CD14-positive monocyte (primary cell): ENCODE data around the gene CLBA1. TPM values are rescaled to one million over a fixed set of nuclear protein-coding genes. Genes with fewer than 3 reads are reported as not detected.

Source experiments
- DNase-seq, 3 donors: peaks; one replicate each; pipeline ENCODE4 v3.0.0-alpha.2; 2011 to 2022
- H2AFZ ChIP-seq: 2 replicates; pipeline ENCODE4 v1.6.0; 2012; ENCODE audit warnings: mild to moderate bottlenecking, low read depth, low read length, inconsistent platforms; ENCODE audit not compliant: insufficient read depth, poor library complexity, severe bottlenecking
- H3K27ac ChIP-seq, 2 donors: 1 replicate in 1 of 2; 2 replicates in 1 of 2; pipeline ENCODE4 v1.5.1; 2012 to 2013; ENCODE audit warnings: low read length in 2 of 2, control low read depth in 1 of 2, inconsistent platforms in 1 of 2, low read depth in 1 of 2, mild to moderate bottlenecking in 1 of 2
- H3K27me3 ChIP-seq, 2 donors: one replicate each; pipeline versions ENCODE4 v1.6.0 to v1.6.1; 2011 to 2013; ENCODE audit warnings: low read length in 2 of 2; ENCODE audit not compliant: control insufficient read depth in 2 of 2, insufficient read depth in 2 of 2
- H3K36me3 ChIP-seq, 2 donors: replicated peaks in 1 of 2; 1 replicate in 1 of 2; 2 replicates in 1 of 2; pipeline versions ENCODE4 v1.5.1 to v1.6.1; 2012 to 2013; ENCODE audit warnings: low read length in 2 of 2, control low read depth in 1 of 2, inconsistent platforms in 1 of 2, mild to moderate bottlenecking in 1 of 2; ENCODE audit not compliant: insufficient read depth in 2 of 2, control insufficient read depth in 1 of 2
- H3K4me1 ChIP-seq, 2 donors: 1 replicate in 1 of 2; 2 replicates in 1 of 2; pipeline versions ENCODE4 v1.5.1 to v1.6.1; 2012 to 2013; ENCODE audit warnings: low read length in 2 of 2, control low read depth in 1 of 2, inconsistent platforms in 1 of 2, mild to moderate bottlenecking in 1 of 2, moderate library complexity in 1 of 2; ENCODE audit not compliant: insufficient read depth in 2 of 2, control insufficient read depth in 1 of 2
- H3K4me2 ChIP-seq: replicated peaks from 2 replicates; pipeline ENCODE3; 2012; ENCODE audit warnings: low read length, moderate library complexity, mild to moderate bottlenecking; ENCODE audit not compliant: poor library complexity, severe bottlenecking; ENCODE audit errors: extremely low read depth
- H3K4me3 ChIP-seq, 3 experiments: fragments of 200-600 bp in 1 of 3; sonication (generic) in 1 of 3; replicated peaks in 1 of 3; 1 replicate in 2 of 3; 2 replicates in 1 of 3; pipeline ENCODE4 v1.5.1; 2011 to 2013; ENCODE audit warnings: low read length in 3 of 3, mild to moderate bottlenecking in 3 of 3, control low read depth in 2 of 3, low read depth in 2 of 3, inconsistent platforms in 1 of 3, moderate library complexity in 1 of 3
- H3K79me2 ChIP-seq: 2 replicates; pipeline ENCODE4 v1.6.0; 2012; ENCODE audit warnings: mild to moderate bottlenecking, control low read depth, inconsistent platforms, low read length, moderate library complexity; ENCODE audit not compliant: insufficient read depth
- H3K9ac ChIP-seq: 2 replicates; pipeline ENCODE4 v1.6.0; 2017; ENCODE audit warnings: low read length, mild to moderate bottlenecking; ENCODE audit not compliant: insufficient read depth, poor library complexity, severe bottlenecking
- H3K9me3 ChIP-seq, 2 donors: replicated peaks in 1 of 2; 1 replicate in 1 of 2; 2 replicates in 1 of 2; pipeline versions ENCODE4 v1.5.1 to v1.6.1; 2012 to 2013; ENCODE audit warnings: low read length in 2 of 2, control low read depth in 1 of 2; ENCODE audit not compliant: control insufficient read depth in 1 of 2, insufficient read depth in 1 of 2
- H4K20me1 ChIP-seq: 2 replicates; pipeline ENCODE4 v1.6.0; 2012; ENCODE audit warnings: mild to moderate bottlenecking, low read length, control low read depth, moderate library complexity; ENCODE audit not compliant: insufficient read depth
- H3K27ac Mint-ChIP-seq, 7 donors: one replicate each; pipeline ENCODE4 v1.8.0; 2020; ENCODE audit warnings: mild to moderate bottlenecking in 7 of 7, mixed read lengths in 7 of 7, moderate library complexity in 6 of 7, inconsistent platforms in 2 of 7
- H3K27me3 Mint-ChIP-seq, 3 donors: one replicate each; pipeline ENCODE4 v1.8.0; 2021 to 2022; ENCODE audit warnings: low read depth in 3 of 3, mild to moderate bottlenecking in 3 of 3, mixed read lengths in 3 of 3, moderate library complexity in 3 of 3, inconsistent platforms in 1 of 3
- H3K36me3 Mint-ChIP-seq, 2 donors: one replicate each; pipeline ENCODE4 v1.8.0; 2020; ENCODE audit warnings: mixed read lengths in 2 of 2, inconsistent platforms in 1 of 2, mild to moderate bottlenecking in 1 of 2
- H3K4me1 Mint-ChIP-seq: one replicate; pipeline ENCODE4 v1.8.0; 2020; ENCODE audit warnings: mild to moderate bottlenecking, mixed read lengths
- H3K4me3 Mint-ChIP-seq, 2 donors: one replicate each; pipeline ENCODE4 v1.8.0; 2020; ENCODE audit warnings: mild to moderate bottlenecking in 2 of 2, mixed read lengths in 2 of 2, moderate library complexity in 1 of 2
- H3K9me3 Mint-ChIP-seq, 7 donors: one replicate each; pipeline ENCODE4 v1.8.0; 2020 to 2022; ENCODE audit warnings: mixed read lengths in 7 of 7, mild to moderate bottlenecking in 6 of 7, moderate library complexity in 6 of 7, inconsistent platforms in 2 of 7
- WGBS: methylation state at CpG from one replicate; pipeline ENCODE4 v1.1.5; 2013; ENCODE audit warnings: missing lambda C conversion rate; ENCODE audit not compliant: insufficient coverage; 5-methylcytosine and 5-hydroxymethylcytosine counted together
- intact Hi-C, 2 donors: fragments of 100-400 bp; cut with micrococcal nuclease; formaldehyde crosslinking; loops; one replicate each; pipeline versions ENCODE4 v1.15.0 to v1.15.1; 2023
- polyA plus RNA-seq, 3 donors: library from polyadenylated mRNA; depleted of rRNA in 1 of 3; unstranded in 2 of 3; stranded (reverse) in 1 of 3; fragments of 300-500 nt in 2 of 3; fragments of >200 nt in 1 of 3; fragmentation: Illumina TruSeq in 2 of 3; gene quantifications; 1 replicate in 2 of 3; 2 replicates in 1 of 3; pipeline ENCODE4 v1.2.3, GENCODE V29; 2012 to 2021
- TF ChIP-seq, protein P1 (sequence below): fragments of 200-600 bp; IDR thresholded peaks from one replicate; pipeline ENCODE4 v1.8.0; 2022; ENCODE audit warnings: antibody characterized with exemption, mild to moderate bottlenecking

The CLBA1 gene
- polyA plus RNA-seq, 3 donors, result 0.62 to 0.76 (median 0.63) TPM

DNA sequence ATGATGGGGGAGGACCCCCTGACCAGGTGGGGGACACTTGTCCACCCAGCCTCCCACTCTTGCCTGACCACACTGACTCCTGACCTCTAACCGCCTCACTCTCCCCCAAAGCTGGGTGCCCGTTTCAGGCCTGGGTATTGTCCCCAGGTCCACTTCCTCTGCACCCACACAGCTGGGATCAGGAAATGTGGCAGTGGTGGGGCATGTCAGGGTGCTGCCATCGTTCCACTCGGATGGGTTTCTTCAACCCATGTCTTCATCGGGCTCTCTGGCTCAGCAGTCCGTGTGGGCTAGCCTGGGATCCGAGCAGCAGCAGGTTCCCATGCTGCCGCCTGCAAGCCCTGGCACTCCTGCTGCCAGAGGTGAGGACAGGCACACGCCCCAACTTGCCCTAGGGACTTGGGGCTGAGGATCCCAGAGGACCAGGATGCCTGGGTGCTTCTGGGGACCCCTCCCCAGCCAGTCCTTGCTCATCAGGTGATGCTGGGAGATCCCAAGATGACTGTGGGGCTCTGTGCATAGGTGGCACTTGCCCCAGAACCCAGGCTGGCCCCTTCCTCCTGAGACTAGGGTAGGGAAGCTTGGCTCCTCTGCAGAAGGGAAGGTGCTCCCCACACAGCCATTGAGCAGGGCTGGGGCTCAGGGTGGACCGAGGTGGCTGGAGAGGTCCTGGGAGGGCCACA, 2.9 kb upstream of the CLBA1 start:
- H2AFZ ChIP-seq, result no peak overlapping the region
- H3K27ac ChIP-seq, result no peak overlapping the region
- intact Hi-C loops, result loop anchor here in 1 of 2 donors (10.0 kb wide), 1 partner anchor 188 kb away; the partner anchor contains the start of gene AKT1
- no peak overlapping the region for H3K4me2 ChIP-seq
- peaks cover 0 to under 1% of the 10 kb centered on the region in 2 donors for H3K36me3 Mint-ChIP-seq
- H3K36me3 ChIP-seq, result no peaks in the 10 kb centered on the region
- H3K9me3 Mint-ChIP-seq, result peaks cover 0 to 5% (median 2%) of the 10 kb centered on the region in 7 donors
- H3K79me2 ChIP-seq, result no peaks in the 10 kb centered on the region
- H3K27me3 ChIP-seq, result peaks cover 8 to 23% of the 10 kb centered on the region in 2 donors
- peak in 1 of 3 donors; percentile 3 for DNase-seq
- TF ChIP-seq, protein P1, sequence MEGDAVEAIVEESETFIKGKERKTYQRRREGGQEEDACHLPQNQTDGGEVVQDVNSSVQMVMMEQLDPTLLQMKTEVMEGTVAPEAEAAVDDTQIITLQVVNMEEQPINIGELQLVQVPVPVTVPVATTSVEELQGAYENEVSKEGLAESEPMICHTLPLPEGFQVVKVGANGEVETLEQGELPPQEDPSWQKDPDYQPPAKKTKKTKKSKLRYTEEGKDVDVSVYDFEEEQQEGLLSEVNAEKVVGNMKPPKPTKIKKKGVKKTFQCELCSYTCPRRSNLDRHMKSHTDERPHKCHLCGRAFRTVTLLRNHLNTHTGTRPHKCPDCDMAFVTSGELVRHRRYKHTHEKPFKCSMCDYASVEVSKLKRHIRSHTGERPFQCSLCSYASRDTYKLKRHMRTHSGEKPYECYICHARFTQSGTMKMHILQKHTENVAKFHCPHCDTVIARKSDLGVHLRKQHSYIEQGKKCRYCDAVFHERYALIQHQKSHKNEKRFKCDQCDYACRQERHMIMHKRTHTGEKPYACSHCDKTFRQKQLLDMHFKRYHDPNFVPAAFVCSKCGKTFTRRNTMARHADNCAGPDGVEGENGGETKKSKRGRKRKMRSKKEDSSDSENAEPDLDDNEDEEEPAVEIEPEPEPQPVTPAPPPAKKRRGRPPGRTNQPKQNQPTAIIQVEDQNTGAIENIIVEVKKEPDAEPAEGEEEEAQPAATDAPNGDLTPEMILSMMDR, result no peak
- no peak overlapping the region for H3K4me3 Mint-ChIP-seq
- no peak overlapping the region for H3K9ac ChIP-seq
- no peaks in the 10 kb centered on the region for H4K20me1 ChIP-seq
- peaks cover 24 to 40% (median 26%) of the 10 kb centered on the region in 3 donors for H3K27me3 Mint-ChIP-seq
- 94% methylated on average over 8 of the region's 10 CpGs for WGBS
- H3K4me1 Mint-ChIP-seq, result peaks cover 20% of the 10 kb centered on the region
- no peaks in the 10 kb centered on the region for H3K9me3 ChIP-seq
- no peak overlapping the region for H3K4me3 ChIP-seq
- H3K27ac Mint-ChIP-seq, result peak overlapping the region in 1 of 7 donors; percentile 37
- peaks cover 22 to 28% of the 10 kb centered on the region in 2 donors for H3K4me1 ChIP-seq

DNA sequence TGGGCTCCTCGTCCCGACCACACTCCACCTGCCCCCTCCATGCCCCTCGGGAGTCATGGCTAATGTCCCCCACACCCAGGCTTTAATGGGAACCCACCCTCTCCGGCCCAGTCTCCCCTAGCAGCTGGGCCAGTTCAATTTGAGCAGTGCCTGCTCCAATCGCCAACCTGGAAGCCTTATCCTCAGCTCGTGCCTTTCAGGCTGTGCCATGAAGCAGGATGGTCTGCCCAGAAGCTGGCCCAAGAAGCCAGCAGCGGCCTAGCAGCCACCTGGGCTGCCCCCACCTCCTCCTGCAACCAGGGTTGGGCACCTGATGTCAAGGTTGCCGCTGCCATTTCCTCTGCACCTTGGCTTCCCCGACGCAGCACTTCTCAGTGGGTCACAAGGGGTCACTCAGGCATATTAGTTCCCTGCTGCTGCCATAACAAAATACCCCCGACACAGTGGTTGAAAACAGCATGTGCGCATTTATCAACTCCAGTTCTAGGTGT, 2.3 kb upstream of the CLBA1 start:
- Histone ChIP-seq H3K36me3 (no peaks in the 10 kb centered on the region), H2AFZ (no peak overlapping the region), H3K4me1 (peaks cover 23 to 24% of the 10 kb centered on the region in 2 donors), H3K79me2 (no peaks in the 10 kb centered on the region), H3K9me3 (no peaks in the 10 kb centered on the region), H3K4me3 (no peak overlapping the region), H3K4me2 (no peak overlapping the region), H4K20me1 (no peaks in the 10 kb centered on the region), H3K9ac (no peak overlapping the region), H3K27me3 (peaks cover 7 to 22% of the 10 kb centered on the region in 2 donors), H3K27ac (no peak overlapping the region)
- peaks cover 20% of the 10 kb centered on the region for H3K4me1 Mint-ChIP-seq
- TF ChIP-seq, protein P1, result no peak
- WGBS, result 95% methylated on average over 8 of the region's 12 CpGs
- no peaks in the 10 kb centered on the region for H3K36me3 Mint-ChIP-seq
- peaks cover 0 to 4% (median 2%) of the 10 kb centered on the region in 7 donors for H3K9me3 Mint-ChIP-seq
- intact Hi-C loops, result loop anchor here in 1 of 2 donors (10.0 kb wide), 1 partner anchor 188 kb away; the partner anchor contains the start of gene AKT1
- H3K27me3 Mint-ChIP-seq, result peaks cover 23 to 38% (median 24%) of the 10 kb centered on the region in 3 donors
- H3K27ac Mint-ChIP-seq, result peak overlapping the region in 3 of 7 donors; percentile 12 to 56 (median 26)
- peak in 1 of 3 donors; percentile 2 for DNase-seq
- H3K4me3 Mint-ChIP-seq, result no peak overlapping the region
